Activated CD4-positive, alpha-beta T cell treated with anti-CD3 and anti-CD28 coated beads, Interleukin-2, amount 50 U/mL, for 48 hours (primary cell): Measurements from ENCODE around the gene ST6GALNAC6.

Experiments used
- DNase-seq, 2 experiments: peaks; one replicate each; pipeline ENCODE4 v3.0.0-alpha.2; 2020

The ST6GALNAC6 gene

GRCh38 chr9:127899128-127899943 is at the start of gene ST6GALNAC6:
Gene ST6GALNAC6, minus strand, starts transcription at chr9:127899603. Its CDS starts 1,622 bp downstream, at chr9:127897981.
- DNase-seq, result peak; percentile 77 to 78

- no peak for DNase-seq
Measured at GRCh38 chr9:127947841-127948710, 48.7 kb upstream of the ST6GALNAC6 start.

GRCh38 chr9:127946728-127947127 is 47.3 kb upstream of the ST6GALNAC6 start:
- DNase-seq, result no peak

GRCh38 chr9:127945942-127946341 is 46.5 kb upstream of the ST6GALNAC6 start:
- DNase-seq, result no peak

GRCh38 chr9:127945338-127945737 is 45.9 kb upstream of the ST6GALNAC6 start:
- DNase-seq, result no peak

GRCh38 chr9:127944586-127945218 is 45.3 kb upstream of the ST6GALNAC6 start:
- no peak for DNase-seq

GRCh38 chr9:127943731-127944144 is 44.3 kb upstream of the ST6GALNAC6 start:
- peak; percentile 86 to 90 for DNase-seq

- no peak for DNase-seq
Measured at GRCh38 chr9:127943011-127943662, 43.7 kb upstream of the ST6GALNAC6 start.

- DNase-seq, result peak in 1 of 2 experiments; percentile 56
Measured at GRCh38 chr9:127942216-127943010, 43.0 kb upstream of the ST6GALNAC6 start.

- DNase-seq, result no peak
Measured at GRCh38 chr9:127941961-127942215, 42.5 kb upstream of the ST6GALNAC6 start.

GRCh38 chr9:127941062-127941960 is 41.9 kb upstream of the ST6GALNAC6 start:
- DNase-seq, result no peak

- DNase-seq, result no peak
Measured at GRCh38 chr9:127940593-127940992, 41.2 kb upstream of the ST6GALNAC6 start.

- peak in 1 of 2 experiments; percentile 24 for DNase-seq
Measured at GRCh38 chr9:127938298-127938690, 38.9 kb upstream of the ST6GALNAC6 start.

GRCh38 chr9:127937388-127938297 is 38.2 kb upstream of the ST6GALNAC6 start, which contains the start of gene DPM2:
Gene DPM2, minus strand, starts transcription at chr9:127937854. Its CDS starts 34 bp downstream, at chr9:127937820.
- DNase-seq, result peak; percentile 83 to 86

- no peak for DNase-seq
Measured at GRCh38 chr9:127937056-127937387, 37.6 kb upstream of the ST6GALNAC6 start.

GRCh38 chr9:127936347-127936852 is 37.0 kb upstream of the ST6GALNAC6 start:
- DNase-seq, result no peak

GRCh38 chr9:127935765-127936221 is 36.4 kb upstream of the ST6GALNAC6 start:
- DNase-seq, result peak in 1 of 2 experiments; percentile 56

GRCh38 chr9:127934986-127935385 is 35.6 kb upstream of the ST6GALNAC6 start:
- no peak for DNase-seq

GRCh38 chr9:127934248-127934647 is 34.8 kb upstream of the ST6GALNAC6 start:
- no peak for DNase-seq
